ENCODE measurements around the gene MIA2.
"Not testable (repeated sequence)": the region's sequence is repeated elsewhere in the genome, so short reads cannot be mapped to it uniquely, and the experiment has no call there.

Gene MIA2

DNA sequence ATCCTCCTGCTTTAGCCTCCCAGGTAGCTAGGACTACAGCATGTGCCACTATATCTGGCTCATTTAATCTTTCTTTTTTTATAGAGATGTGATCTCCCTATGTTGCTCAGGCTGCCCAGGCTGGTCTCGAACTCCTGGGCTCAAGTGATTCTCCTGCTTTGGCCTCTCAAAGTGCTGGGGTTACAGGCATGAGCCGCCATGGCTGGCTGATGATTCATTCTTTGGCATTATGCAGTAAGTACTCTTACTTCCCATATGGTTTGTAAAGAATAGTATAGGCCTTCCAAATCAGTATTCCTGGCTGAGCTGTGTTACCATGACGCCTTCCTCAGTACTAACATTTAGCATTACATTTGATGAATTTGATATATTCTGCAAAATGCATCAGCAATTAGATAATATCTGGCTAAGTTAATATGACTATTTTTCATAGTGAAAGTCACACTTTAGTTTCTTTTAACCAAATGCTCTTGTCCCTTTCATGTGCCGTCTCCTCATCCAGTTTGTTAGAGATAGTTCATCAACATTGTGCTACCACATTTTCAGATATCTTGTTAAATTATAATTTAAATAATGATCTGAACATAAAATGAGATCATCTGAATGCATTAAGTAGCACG is 3.2 kb upstream of the MIA2 start:
- no peak for DNase-seq

DNA sequence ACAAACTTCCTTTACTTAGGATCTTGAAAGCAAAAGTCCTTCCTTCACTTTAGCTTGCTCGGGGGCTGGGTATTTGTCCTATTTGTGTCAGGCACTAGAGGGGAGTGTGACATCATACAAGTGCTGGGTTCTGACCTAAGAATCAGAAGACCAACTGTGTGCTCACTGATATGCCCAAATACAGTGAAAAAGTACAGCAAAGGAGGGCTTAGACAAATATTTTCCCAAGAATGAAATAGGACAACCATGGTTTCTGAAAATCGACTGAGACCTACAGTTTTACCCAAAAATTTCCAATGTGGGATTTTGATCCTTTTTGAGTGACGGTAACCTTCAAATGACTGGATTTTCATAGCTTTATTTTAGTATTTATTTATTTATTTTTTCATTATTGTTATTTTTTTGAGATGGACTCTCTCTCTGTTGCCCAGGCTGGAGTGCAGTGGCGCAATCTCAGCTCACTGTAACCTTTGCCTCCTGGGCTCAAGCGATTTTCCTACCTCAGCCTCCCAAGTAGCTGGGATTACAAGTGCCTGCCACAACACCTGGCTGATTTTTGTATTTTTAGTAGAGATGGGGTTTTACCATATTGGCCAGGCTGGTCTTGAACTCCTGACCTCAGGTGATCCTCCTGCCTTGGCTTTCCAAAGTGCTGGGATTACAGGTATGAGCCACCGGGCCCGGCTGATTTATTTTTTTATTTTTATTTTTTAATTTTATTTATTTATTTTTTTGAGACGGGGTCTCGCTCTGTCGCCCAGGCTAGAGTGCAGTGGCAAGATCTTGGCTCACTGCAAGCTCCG is 1.8 kb upstream of the MIA2 start:
- DNase-seq, result peak; percentile 28

DNA sequence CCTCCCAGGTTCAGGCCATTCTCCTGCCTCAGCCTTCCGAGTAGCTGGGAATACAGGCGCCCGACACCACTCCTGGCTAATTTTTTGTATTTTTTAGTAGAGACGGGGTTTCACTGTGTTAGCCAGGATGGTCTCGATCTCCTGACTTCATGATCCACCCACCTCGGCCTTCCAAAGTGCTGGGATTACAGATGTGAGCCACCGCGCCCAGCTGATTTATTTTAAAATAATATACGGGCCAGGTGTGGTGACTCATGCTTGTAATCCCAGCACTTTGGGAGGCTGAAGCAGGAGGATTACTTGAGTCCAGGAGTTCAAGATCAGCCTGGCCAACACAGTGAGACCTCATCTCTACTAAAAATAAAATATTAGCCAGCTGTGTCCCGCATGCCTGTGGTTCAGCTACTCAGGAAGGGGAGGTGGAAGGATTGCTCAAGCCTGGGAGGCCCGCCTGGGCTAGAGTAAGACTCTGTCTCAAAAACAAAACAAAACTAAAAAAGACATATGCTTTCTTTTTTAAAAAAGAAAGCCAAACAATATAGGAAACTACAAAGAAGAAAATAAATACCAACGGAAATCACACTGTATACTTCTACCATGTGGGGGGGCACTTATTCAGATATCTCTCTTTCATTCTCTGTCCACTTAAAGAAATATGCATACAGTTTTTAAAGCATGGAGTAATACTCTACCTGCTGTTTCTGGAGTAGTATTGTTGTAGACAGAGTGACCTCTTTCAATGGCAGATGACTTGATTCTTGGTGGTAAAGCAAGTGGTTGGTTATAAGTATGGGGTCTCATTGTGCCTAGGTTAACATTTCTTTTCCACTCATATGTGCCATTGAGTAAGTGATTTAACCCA is 930 bp upstream of the MIA2 start:
- no peak for DNase-seq

- not testable (repeated sequence) for DNase-seq
These were observed 1.3 kb downstream of the MIA2 start for GRCh38 chr14:39234986-39235385.

DNA sequence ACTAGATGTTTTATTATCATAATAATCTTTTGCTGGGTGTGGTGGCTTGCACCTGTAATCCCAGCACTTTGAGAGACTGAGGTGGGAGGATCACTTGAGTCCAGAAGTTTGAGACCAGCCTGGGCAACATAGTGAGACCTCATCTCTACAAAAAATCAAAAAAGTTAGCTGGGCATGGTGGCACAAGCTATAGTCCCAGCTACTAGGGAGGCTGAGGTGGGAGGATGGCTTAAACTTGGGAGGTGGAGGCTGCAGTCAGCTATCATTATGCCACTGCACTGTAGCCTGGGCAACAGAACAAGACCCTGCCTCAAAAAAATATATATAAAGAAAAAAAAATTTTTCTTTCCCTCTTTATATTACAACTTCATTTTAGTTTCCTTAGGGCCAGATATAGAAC is 1.8 kb downstream of the MIA2 start:
- not testable (repeated sequence) for DNase-seq

- DNase-seq, result no peak
These were observed 7.1 kb downstream of the MIA2 start for GRCh38 chr14:39240769-39241168.

- DNase-seq, result no peak
These were observed 7.9 kb downstream of the MIA2 start for GRCh38 chr14:39241637-39242036.

GRCh38 chr14:39243831-39244230 is 10.1 kb downstream of the MIA2 start:
- no peak for DNase-seq

- DNase-seq, result no peak
These were observed 12.9 kb downstream of the MIA2 start for GRCh38 chr14:39246618-39247017.

DNA sequence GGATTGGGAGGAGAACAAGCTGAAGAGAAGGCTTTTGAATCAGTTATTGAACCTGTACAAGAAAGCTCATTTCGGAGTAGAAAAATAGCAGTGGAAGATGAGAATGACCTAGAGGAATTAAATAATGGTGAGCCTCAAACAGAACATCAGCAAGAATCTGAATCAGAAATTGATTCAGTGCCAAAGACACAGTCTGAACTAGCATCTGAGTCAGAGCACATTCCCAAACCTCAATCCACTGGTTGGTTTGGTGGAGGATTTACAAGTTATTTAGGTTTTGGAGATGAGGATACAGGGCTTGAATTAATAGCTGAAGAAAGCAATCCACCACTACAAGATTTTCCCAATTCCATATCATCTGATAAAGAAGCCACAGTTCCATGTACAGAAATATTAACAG is 13.5 kb downstream of the MIA2 start:
- no peak for DNase-seq

DNA sequence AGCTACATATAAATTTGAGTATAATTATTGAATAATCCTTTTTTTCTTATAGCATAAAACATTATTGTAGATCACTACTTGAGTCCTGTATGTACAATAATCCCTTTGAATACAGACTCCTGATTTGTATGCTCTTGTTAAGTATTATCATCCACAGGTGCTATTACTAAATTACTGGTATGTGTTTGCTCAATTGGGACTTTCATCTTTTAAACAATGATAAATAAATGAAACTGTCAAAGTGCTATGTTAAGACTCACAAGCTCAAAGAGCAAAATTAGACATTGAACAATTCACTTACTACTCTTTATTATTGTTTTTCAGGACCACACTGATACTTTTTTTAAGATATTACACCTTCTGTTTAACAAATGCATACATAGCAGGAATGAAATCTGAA is 17.8 kb downstream of the MIA2 start:
- DNase-seq, result no peak

DNA sequence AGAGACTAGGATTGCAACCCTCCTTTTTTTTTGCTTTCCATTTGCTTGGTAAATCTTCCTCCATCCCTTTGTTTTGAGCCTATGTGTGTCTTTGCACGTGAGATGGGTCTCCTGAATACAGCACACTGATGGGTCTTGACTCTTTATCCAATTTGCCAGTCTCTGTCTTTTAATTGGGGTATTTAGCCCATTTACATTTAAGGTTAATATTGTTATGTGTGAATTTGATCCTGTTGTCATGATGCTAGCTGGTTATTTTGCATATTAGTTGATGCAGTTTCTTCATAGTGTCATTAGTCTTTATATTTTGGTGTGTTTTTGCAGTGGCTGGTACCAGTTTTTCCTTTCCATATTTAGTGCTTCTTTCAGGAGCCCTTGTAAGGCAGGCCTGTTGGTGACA is 23.7 kb downstream of the MIA2 start:
- not testable (repeated sequence) for DNase-seq

DNA sequence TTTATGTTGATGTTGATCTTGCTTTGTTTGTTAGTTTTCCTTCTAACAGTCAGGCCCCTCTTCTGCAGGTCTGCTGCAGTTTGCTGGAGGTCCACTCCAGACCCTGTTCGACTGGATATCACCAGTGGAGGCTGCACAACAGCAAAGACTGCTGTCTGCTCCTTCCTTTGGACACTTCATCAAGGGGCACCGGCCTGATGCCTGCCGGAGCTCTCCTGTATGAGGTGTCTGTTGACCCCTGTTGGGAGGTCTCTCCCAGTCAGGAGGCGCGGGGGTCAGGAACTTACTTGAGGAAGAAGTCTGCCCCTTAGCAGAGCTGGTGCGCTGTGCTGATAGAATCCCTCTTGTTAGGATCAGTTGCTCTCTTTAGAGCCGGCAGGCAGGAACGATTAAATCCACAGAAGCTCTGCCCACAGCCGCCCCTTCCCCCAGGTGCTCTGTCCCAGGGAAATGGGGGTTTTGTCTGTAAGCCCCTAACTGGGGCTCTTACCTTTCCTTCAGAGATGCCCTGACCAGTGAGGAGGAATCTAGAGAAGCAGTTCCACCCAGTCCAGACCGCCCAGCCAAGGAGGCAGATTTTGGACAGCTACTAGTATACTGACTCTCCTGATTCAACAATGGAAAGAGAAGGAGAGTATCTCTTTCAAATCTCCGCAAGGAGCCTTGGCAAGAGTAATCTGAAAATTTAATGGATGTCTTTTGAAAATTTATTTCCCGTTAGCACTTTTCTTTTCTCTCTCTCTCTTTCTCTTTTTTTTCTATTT is 25.2 kb downstream of the MIA2 start:
- no peak for DNase-seq

GRCh38 chr14:39260161-39260560 is 26.4 kb downstream of the MIA2 start:
- not testable (repeated sequence) for DNase-seq

DNA sequence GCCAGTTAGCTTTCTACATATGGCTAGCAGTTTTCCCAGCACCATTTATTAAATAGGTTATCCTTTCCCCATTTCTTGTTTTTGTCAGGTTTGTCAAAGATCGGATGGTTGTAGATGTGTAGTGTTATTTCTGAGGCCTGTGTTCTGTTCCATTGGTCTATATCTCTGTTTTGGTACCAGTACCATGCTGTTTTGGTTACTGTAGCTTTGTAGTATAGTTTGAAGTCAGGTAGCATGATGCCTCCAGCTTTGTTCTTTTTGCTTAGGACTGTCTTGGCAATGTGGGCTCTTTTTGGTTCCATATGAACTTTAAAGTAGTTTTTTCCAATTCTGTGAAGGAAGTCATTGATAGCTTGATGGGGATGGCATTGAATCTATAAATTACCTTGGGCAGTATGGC is 28.5 kb downstream of the MIA2 start:
- DNase-seq, result not testable (repeated sequence)

- DNase-seq, result no peak
These were observed 30.3 kb downstream of the MIA2 start for GRCh38 chr14:39264057-39264456.

DNA sequence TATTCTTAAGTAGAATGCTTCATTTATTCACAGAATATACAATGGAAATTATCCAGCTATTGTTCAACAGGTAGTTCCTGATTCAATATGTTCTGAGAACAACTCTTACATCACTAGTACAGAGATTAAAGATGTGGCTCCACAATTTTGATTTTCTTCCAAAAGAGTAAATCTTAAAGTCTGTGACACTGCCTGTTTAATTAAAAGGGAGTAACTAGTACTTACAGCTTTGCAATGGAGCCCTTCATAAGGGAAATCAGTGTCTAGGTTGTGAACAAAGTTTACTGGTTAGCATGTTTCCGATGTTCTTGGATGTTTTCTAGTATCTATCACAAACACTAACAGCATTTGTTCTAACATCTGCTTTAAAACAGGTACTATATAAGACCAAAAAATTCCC is 30.8 kb downstream of the MIA2 start:
- no peak for DNase-seq

GRCh38 chr14:39265033-39265432 is 31.3 kb downstream of the MIA2 start:
- DNase-seq, result no peak

DNA sequence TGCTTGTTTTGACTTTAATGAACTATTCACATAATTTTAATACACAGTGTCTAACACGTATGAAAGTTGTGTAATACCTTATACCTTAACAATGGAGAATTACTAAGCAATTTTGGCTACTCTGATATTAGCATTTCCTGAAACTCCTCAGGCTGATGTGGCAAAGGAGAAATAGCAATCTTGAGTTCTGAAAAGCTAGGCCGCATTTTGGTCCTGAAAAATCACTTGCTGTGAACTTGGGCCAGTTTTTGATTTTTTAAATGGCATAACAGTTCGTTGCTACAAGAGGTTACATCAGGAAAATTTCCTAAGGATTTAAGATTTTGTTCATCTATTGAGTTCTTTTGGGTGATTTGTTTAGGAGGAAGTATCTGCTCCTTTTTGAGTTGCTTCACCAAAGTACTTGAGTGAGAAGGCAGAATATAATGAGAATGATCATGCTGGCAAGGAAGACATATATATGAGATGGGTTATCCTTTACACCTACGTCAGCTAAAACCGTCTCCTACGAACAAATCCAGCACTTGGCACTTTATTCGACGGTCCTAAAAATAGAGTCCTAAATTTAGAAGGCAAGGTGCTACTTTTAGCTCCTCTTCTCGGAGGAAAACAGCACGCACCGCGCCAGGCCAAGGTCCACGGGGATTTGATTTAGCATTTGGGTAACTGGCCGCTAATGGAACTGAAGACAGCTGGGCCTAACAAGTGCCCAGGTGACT is 32.2 kb downstream of the MIA2 start:
- no peak for DNase-seq

DNA sequence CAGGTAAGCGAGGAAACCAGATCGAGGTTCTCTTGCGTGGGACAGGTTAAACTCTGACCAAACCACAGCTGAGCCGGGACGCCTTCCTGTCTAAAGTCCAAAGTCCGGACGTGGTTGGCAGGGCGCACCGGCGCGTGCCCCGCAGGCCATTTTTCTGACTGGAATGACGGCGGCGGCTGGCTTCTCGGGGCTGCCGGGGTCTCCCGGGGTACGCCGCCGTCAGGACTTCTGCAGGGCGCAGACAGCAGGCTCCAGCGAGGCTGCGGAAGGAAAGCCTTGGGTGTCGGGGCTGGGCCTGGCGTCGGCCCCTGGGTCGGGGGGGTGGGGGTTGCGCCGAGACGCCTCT is 32.8 kb downstream of the MIA2 start:
- DNase-seq, result peak; percentile 21

GRCh38 chr14:39266871-39267607 is 33.3 kb downstream of the MIA2 start:
- DNase-seq, result peak; percentile 75

DNA sequence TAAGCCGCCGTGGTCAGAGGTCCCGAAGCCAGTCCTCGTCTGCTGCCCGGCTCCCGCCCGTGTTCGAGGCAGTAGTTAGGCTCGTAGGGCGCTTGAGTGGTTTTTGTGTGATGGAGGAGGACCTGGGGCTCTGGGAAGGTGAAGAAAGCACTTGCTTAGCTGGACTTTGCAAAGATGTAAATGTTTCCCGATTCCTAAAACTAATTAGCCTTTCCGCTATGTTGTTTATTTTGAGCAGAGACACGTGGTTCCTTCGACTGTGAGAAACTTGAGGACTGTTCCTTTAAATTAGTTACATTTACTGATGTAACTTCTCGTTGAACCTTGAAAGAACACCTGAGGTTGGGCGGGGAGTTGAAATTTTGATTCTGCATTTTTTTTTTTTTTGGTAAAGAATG is 33.9 kb downstream of the MIA2 start:
- DNase-seq, result no peak

Measured in activated gamma-delta T cell treated with Interleukin-2 at 50 U/mL for 16 hours (primary cell).